ENCODE measurements around the gene PADI2.

PADI2 gene

DNA sequence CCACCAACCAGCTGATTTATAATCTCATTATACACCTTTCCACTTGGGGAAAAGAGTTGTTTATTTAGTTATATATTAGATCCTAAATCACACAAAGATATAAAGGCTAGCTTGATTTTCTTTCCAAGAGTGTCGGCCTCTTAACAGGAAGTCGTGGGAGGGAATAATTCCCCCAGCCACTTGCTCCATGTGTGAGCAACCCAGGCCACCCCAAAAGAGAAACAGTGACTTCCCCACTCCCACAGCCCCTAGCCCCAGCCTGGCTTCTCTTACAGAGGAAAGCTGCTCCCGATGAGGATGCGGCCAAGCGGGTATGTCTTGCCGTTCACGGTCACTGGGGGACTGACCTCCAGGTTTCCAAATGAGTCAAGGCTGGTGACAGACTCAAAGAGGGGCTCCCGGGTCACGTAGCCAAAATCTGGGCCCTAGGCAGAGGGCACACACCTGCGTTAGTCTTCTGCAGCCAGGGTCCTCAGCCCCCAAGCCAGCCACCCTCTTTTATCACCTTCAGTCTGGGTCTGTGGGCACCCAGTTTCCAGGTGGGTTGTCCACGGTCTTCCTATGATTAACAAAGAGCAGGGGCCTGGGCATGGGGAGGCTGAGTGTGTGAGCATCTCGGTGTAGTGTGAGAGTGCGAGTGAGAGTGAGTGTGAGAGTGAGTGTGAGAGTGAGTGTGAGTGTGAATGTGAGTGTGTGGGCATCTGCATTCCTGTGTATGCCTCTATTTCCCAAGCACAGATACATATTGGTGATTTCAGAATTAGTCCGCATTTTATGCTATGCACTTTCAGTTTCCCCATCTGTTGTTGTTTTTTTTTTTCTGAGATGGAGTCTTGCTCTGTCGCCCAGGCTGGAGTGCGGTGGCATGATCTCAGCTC is 40.0 kb downstream of the PADI2 start:
- H3K4me1 ChIP-seq (ENCODE audit: control insufficient read depth, insufficient read depth, low read length): no peaks in the 10 kb centered on the region
- no peak overlapping the region for H3K4me2 ChIP-seq (ENCODE audit: low read length)
- H3K27me3 ChIP-seq (ENCODE audit: control insufficient read depth, insufficient read depth, low read length): peaks cover 15% of the 10 kb centered on the region
- H3K36me3 ChIP-seq (ENCODE audit: insufficient read depth, low read length): no peaks in the 10 kb centered on the region
- H3K4me3 ChIP-seq (ENCODE audit: low read length): no peak overlapping the region
- H3K9me3 ChIP-seq (replicated peaks; ENCODE audit: low read length): no peaks in the 10 kb centered on the region
- H3K9ac ChIP-seq (ENCODE audit: low read depth, low read length): no peak overlapping the region

DNA sequence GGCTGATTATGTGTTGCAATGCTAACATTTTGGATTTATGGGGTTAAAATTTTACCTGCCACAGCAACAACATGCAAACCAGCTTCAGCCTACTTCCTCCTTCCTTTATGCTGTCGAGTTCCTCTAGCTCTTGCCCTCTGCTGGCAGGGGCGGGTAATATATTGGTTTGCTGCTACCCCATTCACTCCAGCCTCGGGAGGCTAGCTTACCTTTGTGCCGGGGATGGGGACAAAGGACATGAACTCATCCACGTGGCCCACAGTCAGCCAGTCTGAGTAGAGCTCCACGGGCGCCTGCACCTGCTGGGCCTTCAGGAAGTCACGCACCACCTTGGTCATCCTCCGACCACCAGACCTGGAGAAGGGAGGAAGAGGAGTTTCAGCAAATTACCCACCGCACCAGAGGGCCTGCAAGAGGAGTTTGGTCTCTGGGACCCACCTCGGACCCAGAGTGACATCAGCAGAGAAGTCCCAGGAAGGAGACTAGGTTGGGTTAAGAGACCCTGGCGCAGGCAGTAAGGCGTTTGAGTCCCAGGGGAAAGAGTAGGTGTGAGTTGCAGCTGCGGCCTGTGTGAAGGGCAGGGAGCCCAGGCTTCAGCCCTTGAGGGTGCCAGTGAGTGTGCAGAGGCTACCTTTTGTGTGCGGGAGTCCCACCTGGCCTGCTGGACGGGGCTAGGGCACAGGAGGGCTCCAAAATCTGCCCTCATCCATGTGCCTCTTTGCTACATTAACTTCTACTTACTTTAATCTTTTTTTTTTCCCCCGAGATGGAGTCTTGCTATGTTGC is 43.6 kb downstream of the PADI2 start:
- no peaks in the 10 kb centered on the region for H3K4me1 ChIP-seq (ENCODE audit: control insufficient read depth, insufficient read depth, low read length)
- no peak overlapping the region for H3K9ac ChIP-seq (ENCODE audit: low read depth, low read length)
- H3K4me2 ChIP-seq (ENCODE audit: low read length): no peak overlapping the region
- H3K27me3 ChIP-seq (ENCODE audit: control insufficient read depth, insufficient read depth, low read length): peaks cover 18% of the 10 kb centered on the region
- H3K9me3 ChIP-seq (replicated peaks; ENCODE audit: low read length): no peaks in the 10 kb centered on the region
- H3K36me3 ChIP-seq (ENCODE audit: insufficient read depth, low read length): no peaks in the 10 kb centered on the region
- no peak overlapping the region for H3K4me3 ChIP-seq (ENCODE audit: low read length)

DNA sequence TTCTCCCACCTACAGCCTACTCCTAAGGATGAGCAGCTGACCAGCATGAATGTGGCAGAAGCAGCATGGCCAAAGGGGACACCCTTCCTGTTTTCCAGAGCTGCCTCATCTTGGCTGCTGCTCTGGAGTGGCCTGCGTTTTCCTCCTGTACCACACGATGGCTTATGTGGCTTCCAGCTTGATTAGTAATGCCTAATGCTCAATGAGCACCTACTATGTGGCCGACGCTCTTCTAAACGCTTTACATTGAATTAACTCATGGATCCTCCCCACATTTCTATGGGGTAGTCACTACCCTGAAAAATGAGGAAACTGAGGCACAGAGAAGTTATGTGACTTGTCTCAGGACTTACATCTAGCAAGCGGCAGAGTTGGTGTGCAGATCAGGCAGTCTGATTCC is 47.5 kb downstream of the PADI2 start:
- Histone ChIP-seq H3K9me3 (replicated peaks; ENCODE audit: low read length) (no peaks in the 10 kb centered on the region), H3K4me2 (ENCODE audit: low read length) (no peak overlapping the region), H3K9ac (ENCODE audit: low read depth, low read length) (no peak overlapping the region), H3K4me1 (ENCODE audit: control insufficient read depth, insufficient read depth, low read length) (no peaks in the 10 kb centered on the region), H3K27me3 (ENCODE audit: control insufficient read depth, insufficient read depth, low read length) (peaks cover 23% of the 10 kb centered on the region), H3K4me3 (ENCODE audit: low read length) (no peak overlapping the region), H3K36me3 (ENCODE audit: insufficient read depth, low read length) (no peaks in the 10 kb centered on the region)

DNA sequence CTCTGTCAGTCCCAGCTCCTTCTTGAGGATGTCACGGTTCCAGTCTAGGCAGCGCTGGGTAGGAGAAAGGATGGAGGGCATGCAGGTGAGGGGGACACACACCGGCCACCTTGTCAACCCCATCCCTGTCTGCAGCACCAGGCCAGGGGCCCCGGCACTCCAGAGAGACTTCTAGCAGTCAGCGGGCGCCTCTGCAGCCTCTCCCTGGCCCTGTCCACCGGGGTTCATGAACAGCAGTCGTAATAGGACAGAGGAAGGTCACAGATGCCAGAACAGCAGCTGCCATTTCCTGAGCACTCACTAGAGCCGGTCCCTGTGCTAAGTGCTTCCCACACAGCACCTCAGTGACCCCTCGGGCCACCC is 49.1 kb downstream of the PADI2 start:
- Histone ChIP-seq H3K4me1 (ENCODE audit: control insufficient read depth, insufficient read depth, low read length) (no peaks in the 10 kb centered on the region), H3K36me3 (ENCODE audit: insufficient read depth, low read length) (no peaks in the 10 kb centered on the region), H3K4me2 (ENCODE audit: low read length) (no peak overlapping the region), H3K27me3 (ENCODE audit: control insufficient read depth, insufficient read depth, low read length) (peaks cover 22% of the 10 kb centered on the region), H3K9ac (ENCODE audit: low read depth, low read length) (no peak overlapping the region), H3K4me3 (ENCODE audit: low read length) (no peak overlapping the region), H3K9me3 (replicated peaks; ENCODE audit: low read length) (no peaks in the 10 kb centered on the region)

DNA sequence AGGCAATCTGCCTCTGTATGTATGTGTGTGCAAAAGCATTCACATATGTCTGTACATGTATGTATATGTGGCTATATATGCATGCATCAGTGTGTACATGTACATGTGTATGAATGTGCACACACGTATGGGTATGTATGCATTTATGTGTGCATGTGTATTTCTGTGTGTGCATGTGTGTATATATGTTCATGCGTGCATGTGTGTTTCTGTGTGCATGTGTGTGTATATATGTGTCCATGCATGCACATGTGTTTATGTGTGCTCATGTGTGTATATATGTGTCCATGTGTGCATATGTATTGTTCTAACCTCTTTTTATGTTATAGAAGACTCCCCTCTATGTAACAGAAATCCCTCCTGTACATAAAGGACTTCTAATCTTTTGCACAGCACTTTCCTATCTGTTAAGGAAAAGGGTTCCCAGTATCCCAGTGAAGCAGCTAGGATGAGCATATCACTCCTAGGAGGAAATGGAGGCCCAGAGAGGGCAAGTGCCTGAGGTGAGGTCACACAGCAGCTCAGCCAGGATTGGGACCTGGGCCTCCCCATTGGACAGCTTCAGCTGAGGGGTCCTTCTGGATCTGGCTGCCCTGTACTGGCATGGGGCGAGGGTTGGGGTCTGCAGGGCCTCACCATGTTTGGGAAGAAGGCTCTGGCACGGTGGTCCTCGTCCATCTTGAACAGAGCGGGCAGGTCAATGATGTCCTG is 49.6 kb downstream of the PADI2 start:
- no peaks in the 10 kb centered on the region for H3K4me1 ChIP-seq (ENCODE audit: control insufficient read depth, insufficient read depth, low read length)
- peaks cover 22% of the 10 kb centered on the region for H3K27me3 ChIP-seq (ENCODE audit: control insufficient read depth, insufficient read depth, low read length)
- no peaks in the 10 kb centered on the region for H3K36me3 ChIP-seq (ENCODE audit: insufficient read depth, low read length)
- H3K4me3 ChIP-seq (ENCODE audit: low read length): no peak overlapping the region
- H3K4me2 ChIP-seq (ENCODE audit: low read length): no peak overlapping the region
- H3K9me3 ChIP-seq (replicated peaks; ENCODE audit: low read length): no peaks in the 10 kb centered on the region
- H3K9ac ChIP-seq (ENCODE audit: low read depth, low read length): no peak overlapping the region

DNA sequence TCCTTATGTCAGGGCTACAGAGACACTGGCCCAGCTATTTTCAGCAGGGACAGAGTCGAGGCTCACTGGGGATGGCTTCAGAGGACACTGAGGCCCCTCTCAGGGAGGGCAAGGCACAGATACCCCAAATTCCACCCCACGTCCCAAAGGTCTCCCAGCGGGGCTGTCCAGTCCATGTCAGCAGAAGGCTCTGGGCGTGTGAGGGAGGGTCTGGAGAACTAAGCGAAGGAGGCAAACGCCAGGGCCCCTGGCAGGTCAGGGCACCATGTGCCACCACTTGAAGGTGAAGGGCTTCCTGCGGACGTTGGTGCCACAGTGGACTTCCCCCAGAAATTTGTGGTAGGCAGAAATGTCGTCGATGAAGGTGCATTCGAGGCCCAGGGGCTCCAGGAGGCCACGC is 50.5 kb downstream of the PADI2 start:
- Histone ChIP-seq H3K4me3 (ENCODE audit: low read length) (no peak overlapping the region), H3K27me3 (ENCODE audit: control insufficient read depth, insufficient read depth, low read length) (peaks cover 22% of the 10 kb centered on the region), H3K4me2 (ENCODE audit: low read length) (no peak overlapping the region), H3K9me3 (replicated peaks; ENCODE audit: low read length) (no peaks in the 10 kb centered on the region), H3K36me3 (ENCODE audit: insufficient read depth, low read length) (no peaks in the 10 kb centered on the region), H3K9ac (ENCODE audit: low read depth, low read length) (no peak overlapping the region), H3K4me1 (ENCODE audit: control insufficient read depth, insufficient read depth, low read length) (no peaks in the 10 kb centered on the region)

DNA sequence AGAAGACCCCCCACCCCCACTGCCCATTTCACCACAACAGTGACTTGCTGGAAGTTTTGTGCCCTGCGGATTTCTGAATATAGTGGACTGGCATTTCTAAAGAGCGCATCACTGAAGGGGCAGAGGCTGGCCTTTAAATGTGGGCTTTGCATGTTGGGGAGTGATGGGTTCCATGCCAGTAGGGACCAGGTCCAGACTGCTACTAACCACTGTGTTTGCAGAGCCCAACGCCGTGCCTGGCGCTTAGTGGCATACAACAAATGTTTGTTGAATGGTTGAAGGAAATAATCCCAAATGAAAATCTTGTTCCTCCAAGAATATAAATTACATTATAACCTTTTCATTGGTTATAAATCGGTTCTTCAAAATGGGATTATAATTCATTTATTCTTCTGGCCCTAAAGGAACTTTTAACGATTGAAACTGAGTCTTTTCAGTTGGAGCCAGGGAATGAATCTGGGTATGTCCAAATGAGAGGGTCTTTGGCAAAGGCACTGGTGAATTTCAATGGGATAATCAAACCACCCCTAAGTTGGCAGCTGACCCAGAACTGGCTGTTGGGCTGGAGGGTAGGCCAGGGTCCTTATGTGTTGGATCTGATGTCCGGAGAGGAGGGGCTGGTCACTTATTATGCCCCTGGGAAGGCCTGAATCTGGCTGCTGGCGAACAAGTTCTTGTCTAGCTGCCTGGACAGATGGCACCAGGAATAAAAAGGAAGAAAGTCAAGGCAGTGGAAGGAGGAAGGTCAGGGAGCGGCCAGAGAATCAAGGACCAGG is 51.6 kb downstream of the PADI2 start:
- H3K9me3 ChIP-seq (replicated peaks; ENCODE audit: low read length): no peaks in the 10 kb centered on the region
- H3K4me3 ChIP-seq (ENCODE audit: low read length): no peak overlapping the region
- H3K9ac ChIP-seq (ENCODE audit: low read depth, low read length): no peak overlapping the region
- no peaks in the 10 kb centered on the region for H3K36me3 ChIP-seq (ENCODE audit: insufficient read depth, low read length)
- H3K4me1 ChIP-seq (ENCODE audit: control insufficient read depth, insufficient read depth, low read length): no peaks in the 10 kb centered on the region
- H3K27me3 ChIP-seq (ENCODE audit: control insufficient read depth, insufficient read depth, low read length): peaks cover 22% of the 10 kb centered on the region
- H3K4me2 ChIP-seq (ENCODE audit: low read length): no peak overlapping the region

DNA sequence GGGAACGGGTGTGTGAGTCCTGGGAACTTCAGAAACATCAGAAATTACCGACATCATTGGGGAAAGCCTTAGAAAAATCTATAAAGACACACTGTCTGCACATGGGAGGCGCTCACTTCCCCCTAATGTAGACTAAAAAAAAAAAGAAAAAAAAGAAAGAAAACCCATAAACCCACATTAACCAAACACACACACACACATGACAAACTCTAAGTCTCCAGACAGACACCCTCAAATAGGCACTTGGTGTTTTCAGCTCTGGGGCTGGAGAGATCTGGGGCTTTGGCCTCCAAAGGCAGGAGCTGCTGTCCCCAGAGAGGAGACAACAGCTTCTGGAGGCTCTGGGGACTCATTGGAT is 52.2 kb downstream of the PADI2 start:
- Histone ChIP-seq H3K9me3 (replicated peaks; ENCODE audit: low read length) (no peaks in the 10 kb centered on the region), H3K4me3 (ENCODE audit: low read length) (no peak overlapping the region), H3K9ac (ENCODE audit: low read depth, low read length) (no peak overlapping the region), H3K36me3 (ENCODE audit: insufficient read depth, low read length) (no peaks in the 10 kb centered on the region), H3K27me3 (ENCODE audit: control insufficient read depth, insufficient read depth, low read length) (peaks cover 19% of the 10 kb centered on the region), H3K4me1 (ENCODE audit: control insufficient read depth, insufficient read depth, low read length) (no peaks in the 10 kb centered on the region), H3K4me2 (ENCODE audit: low read length) (no peak overlapping the region)

DNA sequence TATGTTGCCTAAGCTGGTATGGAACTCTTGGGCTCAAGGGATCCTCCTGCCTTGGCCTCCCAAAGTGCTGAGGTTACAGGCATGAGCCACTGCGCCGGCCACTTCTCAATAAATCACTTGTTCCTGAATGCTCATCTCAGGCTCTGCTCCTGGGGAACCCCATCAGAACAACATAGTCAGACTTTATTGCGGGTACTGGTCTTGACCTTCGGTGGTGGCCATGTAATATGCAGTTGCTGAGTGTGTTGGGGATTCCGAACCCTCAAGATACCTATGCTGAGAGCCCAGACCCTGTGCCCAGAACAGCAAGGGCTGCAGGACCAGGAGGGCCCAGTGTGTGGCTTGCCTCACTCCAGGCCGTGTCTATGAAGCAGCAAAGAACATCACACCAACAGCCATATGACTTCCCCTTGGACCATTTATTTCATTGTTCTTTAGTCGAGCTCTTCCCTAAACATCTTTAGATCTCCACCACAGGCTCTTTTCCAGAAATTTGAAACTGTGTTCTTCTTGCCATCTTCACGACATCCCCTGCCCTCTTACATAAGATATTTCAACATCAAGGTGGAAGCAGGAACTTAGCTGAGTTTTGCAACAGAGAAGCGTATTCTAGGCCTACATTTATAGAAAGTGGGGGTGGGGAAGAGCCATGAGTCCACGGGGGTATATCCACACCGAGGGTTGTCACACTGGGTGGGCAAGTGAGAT is 52.7 kb downstream of the PADI2 start:
- Histone ChIP-seq H3K9me3 (replicated peaks; ENCODE audit: low read length) (no peaks in the 10 kb centered on the region), H3K4me1 (ENCODE audit: control insufficient read depth, insufficient read depth, low read length) (no peaks in the 10 kb centered on the region), H3K27me3 (ENCODE audit: control insufficient read depth, insufficient read depth, low read length) (peaks cover 13% of the 10 kb centered on the region), H3K36me3 (ENCODE audit: insufficient read depth, low read length) (no peaks in the 10 kb centered on the region), H3K4me2 (ENCODE audit: low read length) (no peak overlapping the region), H3K4me3 (ENCODE audit: low read length) (no peak overlapping the region), H3K9ac (ENCODE audit: low read depth, low read length) (no peak overlapping the region)

DNA sequence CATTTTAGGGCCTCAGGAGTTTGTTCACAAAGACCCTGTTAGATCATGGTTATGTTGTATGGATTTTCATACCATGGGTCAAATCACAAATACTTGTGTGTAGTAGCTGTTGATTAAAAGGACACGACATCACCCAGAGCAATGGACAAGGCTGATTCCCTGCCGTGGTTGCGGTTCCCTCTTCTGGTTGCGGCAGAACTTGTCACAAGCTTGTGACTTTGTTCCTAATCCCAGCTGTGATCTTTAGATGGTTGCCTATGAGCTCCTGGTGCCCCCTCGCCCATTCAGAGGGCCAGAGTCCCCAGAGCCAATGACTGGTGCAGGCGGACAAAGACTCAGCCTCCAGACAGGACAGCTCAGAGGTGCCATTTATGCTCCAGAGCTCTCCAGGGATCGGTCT is 53.6 kb downstream of the PADI2 start:
- Histone ChIP-seq H3K9me3 (replicated peaks; ENCODE audit: low read length) (no peaks in the 10 kb centered on the region), H3K4me1 (ENCODE audit: control insufficient read depth, insufficient read depth, low read length) (no peaks in the 10 kb centered on the region), H3K9ac (ENCODE audit: low read depth, low read length) (no peak overlapping the region), H3K4me3 (ENCODE audit: low read length) (no peak overlapping the region), H3K4me2 (ENCODE audit: low read length) (no peak overlapping the region), H3K27me3 (ENCODE audit: control insufficient read depth, insufficient read depth, low read length) (peaks cover 8% of the 10 kb centered on the region), H3K36me3 (ENCODE audit: insufficient read depth, low read length) (no peaks in the 10 kb centered on the region)
